Fibroblast of skin of abdomen (primary cell): ENCODE data around the gene ADGRF3.
"Not testable (repeated sequence)": the region's sequence is repeated elsewhere in the genome, so short reads cannot be mapped to it uniquely, and the experiment has no call there.

Experiments
- DNase-seq: peaks from one replicate; pipeline ENCODE4 v3.0.0-alpha.2; 2013

The ADGRF3 gene

DNA sequence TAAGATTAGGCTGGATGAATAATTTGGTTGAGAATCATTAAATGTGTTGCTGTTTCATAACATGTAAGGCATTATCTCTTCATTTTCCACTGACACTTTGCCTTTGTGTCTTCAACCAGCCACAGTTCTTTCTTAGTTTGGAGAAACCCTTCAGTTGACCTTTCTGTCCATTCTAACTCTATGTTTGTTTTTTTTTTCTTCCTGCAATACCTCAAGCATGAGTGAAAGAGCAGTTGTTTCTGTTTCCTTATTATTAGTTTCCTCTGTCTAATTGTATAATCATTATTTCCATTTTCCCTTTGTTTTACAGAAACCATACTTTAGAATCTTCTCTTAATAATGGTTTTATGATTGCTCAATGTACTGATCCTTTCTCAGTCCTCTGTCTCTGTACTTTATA lies 76.2 kb downstream of the ADGRF3 start:
- no peak for DNase-seq

DNA sequence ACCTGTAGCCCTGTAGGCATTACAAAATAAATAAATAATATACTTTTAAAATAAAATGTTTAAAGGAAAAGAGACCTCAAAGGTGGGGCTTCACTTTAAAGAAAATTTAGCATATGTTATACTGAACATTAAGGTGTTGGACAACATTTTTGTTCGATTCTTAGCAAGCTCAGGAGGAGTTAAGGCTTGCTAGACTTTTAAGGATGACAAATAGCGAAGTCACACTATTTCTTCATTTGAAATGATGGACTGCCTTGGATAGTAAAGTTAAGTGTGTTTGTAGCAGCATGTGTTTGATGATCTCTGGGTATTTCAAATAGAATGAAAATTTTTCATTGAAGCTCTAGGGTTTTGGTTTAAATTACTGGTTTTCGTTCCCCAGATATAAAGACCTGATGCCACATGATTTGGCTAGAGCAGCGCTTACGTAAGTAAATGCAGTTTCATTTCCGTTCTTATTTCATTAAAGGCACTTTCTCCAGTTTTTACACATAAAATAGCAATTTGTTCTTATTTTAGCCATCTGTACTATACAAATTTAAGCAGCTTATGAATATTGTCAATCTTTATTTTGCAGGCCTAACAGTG lies 76.9 kb downstream of the ADGRF3 start:
- no peak for DNase-seq

DNA sequence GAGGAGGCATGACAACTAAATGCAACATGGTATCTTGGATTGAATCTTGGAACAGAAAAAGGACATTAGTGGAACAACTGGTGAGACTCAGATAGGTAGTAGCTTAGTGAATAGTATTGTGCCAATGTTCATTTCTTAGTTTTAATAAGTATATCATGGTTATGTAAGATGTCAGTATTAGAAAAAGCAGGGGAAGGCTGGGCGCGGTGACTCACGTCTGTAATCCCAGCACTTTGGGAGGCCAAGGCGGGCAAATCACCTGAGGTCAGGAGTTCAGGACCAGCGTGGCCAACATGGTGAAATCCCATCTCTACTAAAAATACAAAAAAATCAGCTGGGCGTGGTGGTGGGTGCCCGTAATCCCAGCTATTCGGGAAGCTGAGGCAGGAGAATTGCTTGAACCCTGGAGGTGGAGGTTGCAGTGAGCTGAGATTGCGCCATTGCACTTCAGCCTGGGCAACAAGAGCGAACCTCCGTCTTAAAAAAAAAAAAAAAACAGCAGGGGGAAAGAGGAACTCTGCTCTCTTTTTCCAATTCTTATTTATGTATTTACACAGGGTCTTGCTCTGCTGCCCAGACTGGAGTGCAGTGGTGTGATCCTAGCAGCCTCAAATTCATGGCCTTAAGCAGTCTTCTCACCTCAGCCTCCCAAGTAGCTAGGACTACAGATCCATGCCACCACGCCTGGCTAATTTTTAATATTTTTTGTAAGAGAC lies 77.8 kb downstream of the ADGRF3 start:
- DNase-seq, result not testable (repeated sequence)

DNA sequence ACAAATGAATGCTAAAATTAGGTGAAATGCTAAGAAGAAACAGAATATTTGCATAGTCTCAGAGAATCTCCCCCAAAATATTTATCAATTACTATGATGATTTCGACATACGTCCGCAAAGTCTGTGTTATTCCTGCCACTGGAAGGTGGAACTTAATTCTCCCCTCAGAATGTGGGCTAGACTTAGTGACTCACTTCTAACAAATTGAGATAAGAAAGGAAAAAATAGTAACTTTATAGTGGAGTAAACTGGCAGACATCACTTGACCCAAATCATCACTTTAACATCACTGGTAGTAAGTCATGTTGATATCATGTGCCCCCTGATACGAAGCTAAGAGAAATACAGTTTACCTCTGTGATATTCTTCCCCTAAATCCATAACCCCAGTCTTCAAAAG lies 78.4 kb downstream of the ADGRF3 start:
- no peak for DNase-seq

GRCh38 chr2:26258836-26259235 lies 87.8 kb downstream of the ADGRF3 start:
- not testable (repeated sequence) for DNase-seq
